H1 (cell line): ENCODE data around the gene TMEM45A. TPM values are rescaled to one million over a fixed set of nuclear protein-coding genes. Genes with fewer than 3 reads are reported as not detected.

Experiments
- CTCF ChIA-PET: fragments of 300-600 bp; sonication (Branson Sonifier 250); formaldehyde crosslinking; loops from one replicate; lab custom pipeline; 2021; ENCODE audit not compliant: partially characterized antibody; lab: Charles Lee
- POLR2A ChIA-PET: fragments of 300-600 bp; sonication (Branson Sonifier 250); formaldehyde crosslinking; loops from one replicate; lab custom pipeline; 2021; ENCODE audit warnings: inconsistent platforms; ENCODE audit not compliant: partially characterized antibody; lab: Charles Lee
- DNase-seq, 2 experiments: peaks; one replicate each; pipeline versions ENCODE4 v3.0.0 to v3.0.0-alpha.2; 2010 to 2022; ENCODE audit warnings: low spot score in 2 of 2, low read depth in 1 of 2, mixed read lengths in 1 of 2
- FAIRE-seq: peaks from 2 replicates; lab custom pipeline; 2011; peaks lifted over from hg19 to GRCh38; lab: Jason Lieb, UNC
- H2AFZ ChIP-seq: 2 replicates; pipeline ENCODE4 v1.8.1; 2012; ENCODE audit warnings: low read length, inconsistent platforms
- H2AK5ac ChIP-seq: 2 replicates; pipeline ENCODE4 v1.6.1; 2013; ENCODE audit warnings: low read depth, low read length
- H2BK120ac ChIP-seq: replicated peaks from 2 replicates; pipeline ENCODE3; 2013; ENCODE audit warnings: low read depth, low read length, inconsistent platforms
- H2BK12ac ChIP-seq: 2 replicates; pipeline ENCODE4 v1.6.1; 2013; ENCODE audit warnings: low read depth, low read length
- H2BK15ac ChIP-seq: 2 replicates; pipeline ENCODE4 v1.6.1; 2013; ENCODE audit warnings: low read length
- H2BK20ac ChIP-seq: 2 replicates; pipeline ENCODE4 v1.6.1; 2013; ENCODE audit warnings: low read length
- H2BK5ac ChIP-seq: 2 replicates; pipeline ENCODE4 v1.6.1; 2013; ENCODE audit warnings: low read depth, low read length
- H3K14ac ChIP-seq: 2 replicates; pipeline ENCODE4 v1.6.1; 2013; ENCODE audit warnings: inconsistent platforms; ENCODE audit not compliant: insufficient read length
- H3K18ac ChIP-seq: 2 replicates; pipeline ENCODE4 v1.6.1; 2013; ENCODE audit warnings: low read length; ENCODE audit errors: extremely low read depth
- H3K23ac ChIP-seq: 2 replicates; pipeline ENCODE4 v1.6.1; 2013; ENCODE audit warnings: inconsistent platforms; ENCODE audit not compliant: insufficient read length
- H3K23me2 ChIP-seq: 2 replicates; pipeline ENCODE4 v1.6.1; 2013; ENCODE audit warnings: low read depth, low read length
- H3K27ac ChIP-seq: 2 replicates; pipeline ENCODE4 v1.6.1; 2011; ENCODE audit warnings: low read depth, low read length, inconsistent platforms
- H3K27me3 ChIP-seq, 4 experiments: replicated peaks in 1 of 4; 1 replicate in 1 of 4; 2 replicates in 3 of 4; pipeline versions ENCODE4 v1.6.1 to v1.8.1; 2011 to 2013; ENCODE audit warnings: low read length in 3 of 4, mild to moderate bottlenecking in 3 of 4, inconsistent platforms in 2 of 4, mixed read lengths in 2 of 4, moderate library complexity in 1 of 4; ENCODE audit not compliant: control insufficient read depth in 3 of 4, insufficient read depth in 3 of 4; ENCODE audit errors: extremely low read depth in 1 of 4
- H3K36me3 ChIP-seq, 4 experiments: 2 replicates each; pipeline versions ENCODE4 v1.6.1 to v1.8.1; 2011 to 2013; ENCODE audit warnings: mild to moderate bottlenecking in 4 of 4, low read length in 3 of 4, moderate library complexity in 2 of 4, control low read depth in 1 of 4, inconsistent platforms in 1 of 4; ENCODE audit not compliant: insufficient read depth in 4 of 4, control insufficient read depth in 2 of 4
- H3K4ac ChIP-seq: replicated peaks from 2 replicates; pipeline ENCODE3; 2013; ENCODE audit warnings: low read length, low read depth, mixed read lengths, inconsistent platforms; ENCODE audit not compliant: insufficient read length
- H3K4me1 ChIP-seq, 4 experiments: replicated peaks in 1 of 4; 1 replicate in 1 of 4; 2 replicates in 3 of 4; pipeline versions ENCODE4 v1.6.1 to v1.8.1; 2011 to 2013; ENCODE audit warnings: low read length in 3 of 4, inconsistent platforms in 2 of 4, mixed read lengths in 1 of 4; ENCODE audit not compliant: insufficient read depth in 4 of 4, control insufficient read depth in 3 of 4
- H3K4me2 ChIP-seq, 2 experiments: 2 replicates each; pipeline versions ENCODE4 v1.6.1 to v1.8.1; 2011 to 2013; ENCODE audit warnings: low read depth in 2 of 2, low read length in 2 of 2, control low read depth in 1 of 2, inconsistent platforms in 1 of 2, mild to moderate bottlenecking in 1 of 2; ENCODE audit not compliant: insufficient read depth in 1 of 2
- H3K4me3 ChIP-seq, 4 experiments: fragments of 200-600, 300-600 bp in 1 of 4; sonication (generic), shearing (Covaris generic), sonication (Bioruptor Twin) in 1 of 4; 2 replicates each; pipeline versions ENCODE4 v1.5.1 to v1.8.1; 2011 to 2016; ENCODE audit warnings: low read length in 4 of 4, low read depth in 3 of 4, control low read depth in 2 of 4, inconsistent platforms in 2 of 4, mild to moderate bottlenecking in 2 of 4, mixed read lengths in 1 of 4, moderate library complexity in 1 of 4; ENCODE audit not compliant: insufficient read depth in 2 of 4; ENCODE audit errors: extremely low read depth in 1 of 4
- H3K56ac ChIP-seq: replicated peaks from 2 replicates; pipeline ENCODE3; 2013; ENCODE audit warnings: low read depth, mild to moderate bottlenecking, mixed read lengths, low read length, inconsistent platforms; ENCODE audit not compliant: insufficient read length
- H3K79me1 ChIP-seq: 2 replicates; pipeline ENCODE4 v1.6.1; 2013; ENCODE audit warnings: low read depth, low read length, control low read depth
- H3K79me2 ChIP-seq, 2 experiments: 2 replicates each; pipeline versions ENCODE4 v1.6.1 to v1.8.1; 2012 to 2013; ENCODE audit warnings: low read length in 2 of 2, mild to moderate bottlenecking in 2 of 2, inconsistent platforms in 1 of 2; ENCODE audit not compliant: insufficient read depth in 2 of 2, control insufficient read depth in 1 of 2
- H3K9ac ChIP-seq, 4 experiments: replicated peaks in 1 of 4; 1 replicate in 1 of 4; 2 replicates in 3 of 4; pipeline versions ENCODE4 v1.6.1 to v1.8.1; 2011 to 2013; ENCODE audit warnings: low read depth in 3 of 4, low read length in 3 of 4, control low read depth in 2 of 4, mild to moderate bottlenecking in 2 of 4, moderate library complexity in 2 of 4, inconsistent platforms in 1 of 4; ENCODE audit errors: extremely low read depth in 1 of 4
- H3K9me3 ChIP-seq, 2 experiments: 2 replicates each; pipeline versions ENCODE4 v1.6.1 to v1.8.1; 2012 to 2013; ENCODE audit warnings: mild to moderate bottlenecking in 2 of 2, moderate library complexity in 2 of 2, control low read depth in 1 of 2, inconsistent platforms in 1 of 2, low read depth in 1 of 2, low read length in 1 of 2, mixed read lengths in 1 of 2; ENCODE audit not compliant: insufficient read depth in 2 of 2
- H4K20me1 ChIP-seq, 2 experiments: replicated peaks in 1 of 2; 2 replicates each; pipeline versions ENCODE3 to v1.8.1; 2011 to 2013; ENCODE audit warnings: inconsistent platforms in 2 of 2, low read length in 2 of 2, mild to moderate bottlenecking in 1 of 2; ENCODE audit not compliant: insufficient read depth in 2 of 2, control insufficient read depth in 1 of 2
- H4K5ac ChIP-seq: 2 replicates; pipeline ENCODE4 v1.6.1; 2013; ENCODE audit warnings: low read length, low read depth, mixed read lengths, inconsistent platforms; ENCODE audit not compliant: insufficient read length
- H4K8ac ChIP-seq: 2 replicates; pipeline ENCODE4 v1.8.0; 2013; ENCODE audit warnings: mild to moderate bottlenecking, moderate library complexity, low read length, inconsistent platforms; ENCODE audit not compliant: insufficient read depth; ENCODE audit errors: extremely low read depth
- H4K91ac ChIP-seq: replicated peaks from 2 replicates; pipeline ENCODE3; 2013; ENCODE audit warnings: low read length, mixed read lengths, inconsistent platforms; ENCODE audit not compliant: insufficient read length
- BCL11A ChIP-seq, 2 experiments: IDR thresholded peaks; one replicate each; pipeline ENCODE4 v1.6.1; 2011; ENCODE audit warnings: low read depth in 2 of 2, low read length in 2 of 2, mild to moderate bottlenecking in 2 of 2
- CTCF ChIP-seq, 3 experiments: IDR thresholded peaks; 1 replicate in 2 of 3; 2 replicates in 1 of 3; pipeline versions ENCODE4 v1.5.1 to v1.6.1; 2011; ENCODE audit warnings: low read length in 3 of 3, mild to moderate bottlenecking in 3 of 3, inconsistent platforms in 2 of 3, low read depth in 1 of 3, moderate library complexity in 1 of 3; ENCODE audit not compliant: insufficient read depth in 1 of 3; ENCODE audit errors: control extremely low read depth in 1 of 3
- EP300 ChIP-seq, 2 experiments: IDR thresholded peaks; 1 replicate in 1 of 2; 2 replicates in 1 of 2; pipeline ENCODE4 v1.6.1; 2011 to 2012; ENCODE audit warnings: low read depth in 2 of 2, low read length in 2 of 2, mild to moderate bottlenecking in 2 of 2, borderline replicate concordance in 1 of 2, inconsistent platforms in 1 of 2, moderate library complexity in 1 of 2
- JUND ChIP-seq: IDR thresholded peaks from 2 replicates; pipeline ENCODE4 v1.6.1; 2011; ENCODE audit warnings: mild to moderate bottlenecking, improper control_type of control experiment, low read length
- KDM4A ChIP-seq: IDR thresholded peaks from one replicate; pipeline ENCODE4 v1.7.1; 2012; ENCODE audit warnings: low read depth, mild to moderate bottlenecking, moderate library complexity, low read length, inconsistent platforms; ENCODE audit not compliant: severe bottlenecking
- KDM5A ChIP-seq: fragments of 200-600 bp; IDR thresholded peaks from 2 replicates; pipeline ENCODE4 v1.7.1; 2012; ENCODE audit warnings: mild to moderate bottlenecking, low read length, inconsistent platforms, mixed read lengths
- POLR2A ChIP-seq, 2 experiments: IDR thresholded peaks; 1 replicate in 1 of 2; 2 replicates in 1 of 2; pipeline ENCODE4 v1.6.1; 2011; ENCODE audit warnings: low read depth in 2 of 2, low read length in 2 of 2, mild to moderate bottlenecking in 2 of 2; ENCODE audit errors: control extremely low read depth in 1 of 2
- RAD21 ChIP-seq, 2 experiments: IDR thresholded peaks in 1 of 2; conservative IDR thresholded peaks in 1 of 2; 2 replicates each; pipeline ENCODE4 v1.6.1; 2011; ENCODE audit warnings: low read depth in 2 of 2, low read length in 2 of 2, improper control_type of control experiment in 1 of 2, inconsistent platforms in 1 of 2, mild to moderate bottlenecking in 1 of 2, moderate library complexity in 1 of 2
- RFX5 ChIP-seq: IDR thresholded peaks from 2 replicates; pipeline ENCODE4 v1.6.1; 2011; ENCODE audit warnings: low read depth, low read length, improper control_type of control experiment, borderline replicate concordance
- RXRA ChIP-seq: IDR thresholded peaks from 2 replicates; pipeline ENCODE4 v1.6.1; 2011; ENCODE audit warnings: low read depth, mild to moderate bottlenecking, low read length, moderate library complexity; ENCODE audit not compliant: insufficient read depth
- TCF12 ChIP-seq: IDR thresholded peaks from 2 replicates; pipeline ENCODE4 v1.6.1; 2011; ENCODE audit warnings: low read depth, mild to moderate bottlenecking, low read length
- TEAD4 ChIP-seq: IDR thresholded peaks from 2 replicates; pipeline ENCODE4 v1.6.1; 2012; ENCODE audit warnings: low read depth, low read length, inconsistent platforms, mixed read lengths
- WGBS, 2 experiments: shearing (Covaris generic) in 1 of 2; methylation state at CpG; one replicate each; pipeline versions ENCODE4 v1.1.6 to v1.1.7; 2013 to 2015; ENCODE audit warnings: low lambda C conversion rate in 2 of 2, mixed read lengths in 2 of 2, inconsistent platforms in 1 of 2, low coverage in 1 of 2, missing lambda C conversion rate in 1 of 2; ENCODE audit not compliant: insufficient replicate concordance in 2 of 2, insufficient coverage in 1 of 2, insufficient read length in 1 of 2; ENCODE audit errors: extremely low coverage in 1 of 2, missing lambda C conversion rate in 1 of 2; 5-methylcytosine and 5-hydroxymethylcytosine counted together
- polyA plus RNA-seq, 7 experiments: library from polyadenylated mRNA; depleted of rRNA in 3 of 7; stranded (reverse) in 5 of 7; unstranded in 2 of 7; fragments of >200 nt in 5 of 7; fragments of 200-250 nt in 2 of 7; gene quantifications; 1 replicate in 5 of 7; 2 replicates in 1 of 7; 4 replicates in 1 of 7; pipeline versions ENCODE4 v1.2.1 to v1.2.3, GENCODE V29; 2011 to 2013; ENCODE audit warnings: missing spikeins in 2 of 7, mixed read lengths in 2 of 7
- total RNA-seq: library from RNA; stranded (reverse); fragmentation: NEBNext Ultra II Directional; extraction: Animal tissue kit (Norgen Biotek cat#: 25700); gene quantifications from 2 replicates; pipeline ENCODE4 v1.2.1, GENCODE V29; 2021

The TMEM45A gene
- total and polyA plus RNA-seq, 2 of the 8 experiments (the other 6 are each of a cell fraction or from before 2014, with no cell fraction given), result 12.9 to 14.2 TPM

DNA sequence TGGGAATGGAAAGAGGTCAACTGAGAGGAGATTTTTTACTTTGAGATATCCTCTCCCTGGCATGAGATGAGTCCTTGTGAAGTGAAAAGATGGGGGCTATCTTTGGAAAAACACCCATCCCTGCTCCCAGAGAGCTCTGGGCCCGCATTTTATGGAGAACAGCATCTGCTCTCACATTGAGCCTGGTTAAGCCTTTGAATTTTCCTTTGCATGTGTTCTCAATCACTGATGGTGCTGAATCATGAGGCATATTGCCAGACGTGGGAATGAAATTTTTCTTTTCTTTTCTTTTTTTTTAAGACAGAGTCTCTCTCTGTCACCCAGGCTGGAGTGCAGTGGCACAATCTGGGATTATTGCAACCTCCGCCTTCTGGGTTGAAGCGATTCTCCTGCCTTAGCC is 24.4 kb downstream of the TMEM45A start:
- POLR2A ChIA-PET, result no interaction called here
- Histone ChIP-seq H3K27me3 (no peaks in the 10 kb centered on the region), H2BK5ac (no peak overlapping the region), H4K91ac (no peak overlapping the region), H3K56ac (no peak overlapping the region), H2BK15ac (no peak overlapping the region), H2BK120ac (no peak overlapping the region), H3K18ac (no peak overlapping the region), H4K20me1 (no peaks in the 10 kb centered on the region), H3K9ac (no peak overlapping the region), H4K8ac (no peak overlapping the region), H3K23ac (no peak overlapping the region), H4K5ac (no peak overlapping the region), H3K36me3 (no peaks in the 10 kb centered on the region), H3K79me2 (no peaks in the 10 kb centered on the region), H3K14ac (no peak overlapping the region), H2AK5ac (no peak overlapping the region), H2BK12ac (no peak overlapping the region), H3K4me3 (no peak overlapping the region), H3K23me2 (peaks cover 2% of the 10 kb centered on the region; the same call in 1 of the 2 replicates), H2AFZ (no peak overlapping the region), H3K27ac (no peak overlapping the region), H2BK20ac (no peak overlapping the region), H3K4ac (no peak overlapping the region), H3K4me1 (no peaks in the 10 kb centered on the region), H3K9me3 (no peaks in the 10 kb centered on the region), H3K4me2 (no peak overlapping the region), H3K79me1 (no peaks in the 10 kb centered on the region)
- CTCF ChIA-PET, result no interaction called here
- WGBS, 2 experiments, result 90% methylated on average over 4 of the region's 4 CpGs; no CpG with 5 or more reads in 1 of the 2 experiments
- no peak for FAIRE-seq
- no peak for DNase-seq
- TF ChIP-seq TCF12, result no peak
- no peak for TF ChIP-seq BCL11A (IDR thresholded peaks at IDR 0.05; ENCODE audit: low read depth in 2 of 2, low read length in 2 of 2)
- TF ChIP-seq JUND, result no peak
- no peak for TF ChIP-seq TEAD4
- TF ChIP-seq POLR2A (IDR thresholded peaks at IDR 0.05; ENCODE audit: control extremely low read depth in 1 of 2, low read depth in 2 of 2, low read length in 2 of 2), result no peak
- no peak for TF ChIP-seq KDM5A
- TF ChIP-seq CTCF (IDR thresholded peaks at IDR 0.05; ENCODE audit: control extremely low read depth in 1 of 3, insufficient read depth in 1 of 3, low read depth in 1 of 3, low read length in 3 of 3), result no peak
- no peak for TF ChIP-seq KDM4A
- TF ChIP-seq RXRA, result no peak
- TF ChIP-seq RAD21 (IDR thresholded peaks at IDR 0.05 in 1 of 2, conservative IDR thresholded peaks at IDR 0.05 in 1 of 2; ENCODE audit: low read depth in 2 of 2, low read length in 2 of 2), result no peak
- no peak for TF ChIP-seq EP300 (IDR thresholded peaks at IDR 0.05; ENCODE audit: borderline replicate concordance in 1 of 2, low read depth in 2 of 2, low read length in 2 of 2)
- no peak for TF ChIP-seq RFX5
